ENCODE data around the gene CABP7.
A peak's percentile ranks its signal among the peaks of the same experiment; 100 is the strongest.

CABP7 gene

GRCh38 chr22:29702000-29702930 is 17.5 kb upstream of the CABP7 start:
- no peak for DNase-seq (ENCODE audit: low read depth)

DNA sequence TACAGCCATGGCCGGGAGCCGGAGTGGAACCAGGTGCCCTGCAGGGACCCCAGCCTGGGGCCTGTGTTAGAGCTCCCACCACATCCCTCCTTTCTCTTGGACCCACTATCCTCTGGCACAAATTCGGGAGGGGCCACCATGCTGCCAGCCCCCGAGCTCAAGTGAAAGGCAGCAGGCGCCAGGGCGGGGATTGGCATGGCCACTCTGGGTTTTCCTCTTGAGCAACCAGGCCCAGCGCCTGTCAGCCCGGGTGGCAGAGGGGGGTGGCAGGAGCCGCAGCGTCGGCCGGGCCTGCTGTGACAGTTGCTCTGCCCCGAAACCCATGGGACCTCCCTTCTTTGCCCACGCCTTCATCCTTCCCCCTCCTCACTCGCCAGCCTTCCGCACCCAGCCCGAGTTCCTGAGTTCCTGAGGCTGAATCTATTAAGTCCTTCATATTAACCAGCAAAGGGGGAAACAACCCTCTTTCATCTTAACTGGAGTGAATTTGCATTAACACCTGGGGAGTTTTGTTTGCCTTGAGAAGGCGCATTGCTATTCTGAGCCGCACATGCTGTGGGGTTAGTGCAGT is 16.8 kb upstream of the CABP7 start:
- DNase-seq (ENCODE audit: low read depth), result no peak

DNA sequence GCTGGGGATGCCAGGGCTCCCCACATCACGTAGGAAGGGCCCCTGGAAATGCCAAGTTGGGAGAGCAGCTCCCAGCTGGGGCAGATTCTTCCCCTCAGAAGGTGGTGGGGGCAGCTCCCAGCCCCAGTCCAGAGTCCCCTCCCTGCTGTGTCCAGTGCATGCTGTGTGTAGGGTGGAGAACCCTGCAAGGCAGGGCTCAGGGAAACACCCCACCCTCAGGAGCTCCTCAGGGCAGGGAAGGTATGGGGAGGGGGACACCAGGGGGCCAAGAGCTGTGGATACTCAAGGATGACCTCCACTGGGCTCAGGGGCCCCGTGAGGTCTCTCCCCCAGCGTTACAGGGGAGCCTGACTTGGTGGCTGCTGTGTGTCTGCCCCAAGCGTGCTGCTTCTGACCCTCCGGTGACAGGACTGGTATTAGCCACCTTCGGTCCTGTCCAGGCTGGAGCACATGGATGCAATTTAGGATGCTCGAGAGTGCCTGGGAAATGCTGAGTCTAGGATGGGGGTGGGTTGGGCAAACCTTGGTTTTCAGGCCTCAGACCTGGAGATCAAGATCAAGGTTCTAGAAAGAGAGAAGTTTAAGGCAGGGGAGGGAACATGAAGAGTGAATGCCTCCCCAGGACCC is 16.1 kb upstream of the CABP7 start:
- no peak for DNase-seq (ENCODE audit: low read depth)

GRCh38 chr22:29704528-29705285 is 15.1 kb upstream of the CABP7 start:
- DNase-seq (ENCODE audit: low read depth), result peak; percentile 41

DNA sequence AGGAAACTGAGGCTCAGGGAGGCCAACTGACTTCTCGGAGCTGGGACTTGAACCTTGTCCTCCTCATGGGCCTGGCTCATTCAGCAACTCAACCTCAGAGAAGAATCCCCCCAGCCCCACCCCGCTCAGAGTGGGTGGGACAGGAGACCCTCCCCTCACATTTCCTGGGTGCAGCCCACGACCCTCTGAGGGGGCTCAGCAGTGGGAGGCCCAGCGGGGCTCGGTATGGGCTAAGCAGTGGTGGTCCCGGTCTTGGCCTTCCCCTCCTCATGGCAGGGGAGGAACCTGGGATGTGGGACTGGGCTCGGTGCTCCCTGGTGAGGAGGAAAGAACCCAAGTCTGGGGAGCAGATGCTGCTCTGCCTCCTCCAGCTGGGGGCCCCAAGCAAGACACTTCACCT is 14.2 kb upstream of the CABP7 start:
- no peak for DNase-seq (ENCODE audit: low read depth)

DNA sequence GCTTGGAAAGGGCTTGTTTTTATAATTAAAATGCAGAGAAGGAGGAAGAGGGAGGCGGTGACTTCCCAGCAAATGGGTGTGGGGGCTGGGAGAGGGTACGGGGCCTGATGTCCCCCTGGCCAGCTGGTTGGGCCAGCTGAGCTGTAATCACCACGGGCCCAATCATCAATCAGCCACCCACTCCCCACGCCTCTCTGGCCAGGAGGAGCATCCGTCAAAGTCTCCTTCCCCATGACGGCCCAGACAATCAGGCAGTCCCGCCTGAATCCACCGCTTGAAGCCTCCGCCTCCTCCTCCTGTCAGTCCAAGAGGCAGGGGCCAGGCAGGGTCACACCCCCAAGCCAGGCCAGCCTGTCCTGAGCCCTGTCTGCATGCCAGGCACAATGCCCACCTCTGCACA is 13.3 kb upstream of the CABP7 start:
- DNase-seq (ENCODE audit: low read depth), result no peak

DNA sequence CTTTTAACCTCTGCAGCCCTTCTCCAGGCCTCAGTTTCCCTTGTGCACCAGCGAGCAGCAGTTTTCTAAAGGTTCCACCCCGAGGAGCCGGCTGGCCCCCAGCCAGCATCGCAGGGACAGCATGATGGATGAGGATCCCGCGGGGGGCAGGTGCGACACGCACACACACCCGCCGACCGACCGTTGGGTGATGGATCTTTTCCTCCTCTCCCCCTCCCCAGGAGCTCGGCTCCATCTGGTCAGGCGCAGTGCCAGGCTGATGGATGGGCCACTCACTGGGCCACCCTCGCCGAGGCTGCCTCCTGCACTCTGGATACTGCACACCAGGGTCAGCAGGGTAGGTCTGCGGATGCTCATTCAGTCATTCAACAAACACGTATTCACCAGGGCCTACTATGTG is 12.8 kb upstream of the CABP7 start:
- DNase-seq (ENCODE audit: low read depth), result no peak

DNA sequence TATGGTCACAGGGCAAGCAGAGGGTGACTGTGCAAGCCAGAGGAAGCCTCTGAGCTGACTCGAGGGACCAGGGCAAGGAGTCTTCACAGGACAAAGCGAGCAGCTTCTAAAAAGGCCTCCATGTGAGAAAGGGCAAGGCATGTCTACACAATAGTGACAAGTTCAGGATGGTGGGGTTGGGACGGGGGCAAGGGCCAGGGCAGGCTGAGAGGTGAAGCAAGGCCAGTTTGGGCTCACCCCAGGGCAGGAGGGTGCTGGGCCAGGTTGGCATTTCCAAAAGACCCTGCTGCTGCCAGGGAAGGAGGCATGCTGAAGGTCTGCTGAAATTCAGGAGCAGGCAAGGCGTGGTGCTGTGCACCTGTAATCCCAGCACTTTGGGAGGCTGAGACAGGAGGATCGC is 12.3 kb upstream of the CABP7 start:
- DNase-seq (ENCODE audit: low read depth), result no peak

GRCh38 chr22:29710193-29710592 is 9.6 kb upstream of the CABP7 start:
- no peak for DNase-seq (ENCODE audit: low read depth)

DNA sequence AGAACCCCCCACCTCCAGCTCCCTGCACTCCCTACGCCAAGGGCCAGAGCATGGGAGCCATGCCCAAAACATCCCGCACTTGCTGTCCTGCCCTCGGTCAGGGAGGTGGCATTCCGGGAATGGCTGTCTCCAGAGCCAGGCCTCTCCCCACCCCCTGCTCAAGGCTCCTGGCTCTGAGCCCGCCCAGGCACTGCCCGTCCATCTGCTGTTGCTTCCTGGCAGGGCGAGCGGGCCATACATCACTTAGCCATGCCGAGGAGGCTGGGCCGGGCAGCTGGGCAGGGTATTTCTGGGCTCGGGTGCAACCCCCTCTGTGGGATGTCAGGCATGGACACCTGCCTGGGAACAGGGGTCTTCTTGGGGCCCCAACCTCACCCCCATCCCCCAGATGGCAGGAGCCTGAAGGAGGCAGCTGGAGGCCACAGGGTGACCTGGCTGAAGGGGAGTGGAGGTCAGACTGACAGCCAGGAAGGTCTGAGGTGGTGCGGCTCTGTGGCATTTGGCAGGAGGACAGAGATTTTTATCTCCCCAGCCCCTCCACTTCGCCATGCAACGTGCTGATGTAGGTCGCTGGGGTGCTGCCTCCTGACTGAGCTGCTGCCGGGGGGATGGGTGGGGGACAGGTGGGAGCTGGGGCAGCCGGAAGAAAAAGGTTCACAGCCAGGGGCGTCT is 8.7 kb upstream of the CABP7 start:
- DNase-seq (ENCODE audit: low read depth), result no peak

- DNase-seq (ENCODE audit: low read depth), result no peak
Observed at GRCh38 chr22:29712119-29712518, 7.7 kb upstream of the CABP7 start.

- DNase-seq (ENCODE audit: low read depth), result no peak
Observed at GRCh38 chr22:29713156-29713727, 6.6 kb upstream of the CABP7 start.

DNA sequence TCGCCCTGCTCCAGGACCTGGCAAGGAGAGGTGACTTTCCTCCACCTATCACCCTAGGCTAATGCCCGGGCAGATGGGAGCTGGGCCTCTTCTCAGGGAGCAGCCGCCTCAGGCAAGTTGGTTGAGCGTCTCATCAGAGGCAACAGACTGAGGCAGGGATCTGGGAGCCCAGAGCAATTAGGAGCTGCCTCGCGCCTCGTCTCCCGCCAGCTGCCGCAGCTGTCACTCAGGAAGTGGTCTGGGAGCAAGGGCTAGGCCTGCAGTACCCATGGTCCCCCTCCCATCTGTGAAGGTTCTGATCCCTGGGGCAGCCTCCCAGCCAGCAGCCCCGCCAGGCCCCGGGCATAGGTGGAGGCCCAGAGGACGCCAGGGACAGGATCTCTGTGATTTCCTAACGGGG is 4.6 kb upstream of the CABP7 start:
- no peak for DNase-seq (ENCODE audit: low read depth)

DNA sequence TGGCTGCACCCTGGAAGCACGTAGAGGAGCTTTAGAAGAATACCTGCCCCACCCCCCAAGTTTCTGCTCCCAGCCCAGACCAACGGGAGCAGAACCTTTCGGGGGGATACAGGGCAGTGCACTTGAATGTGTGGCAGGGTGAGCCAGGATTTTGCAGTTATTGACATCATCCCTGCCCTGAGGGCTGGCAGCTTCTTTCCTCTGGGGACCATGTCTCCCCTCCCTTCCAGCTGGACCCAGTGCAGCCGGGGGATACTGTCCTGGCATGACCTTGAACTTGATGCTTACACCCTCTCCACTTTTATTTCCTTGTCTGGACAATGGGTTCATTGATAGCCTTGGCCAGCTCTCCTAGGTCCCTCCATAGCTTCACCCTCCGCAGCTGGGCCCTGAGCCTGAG is 4.1 kb upstream of the CABP7 start:
- DNase-seq (ENCODE audit: low read depth), result no peak

DNA sequence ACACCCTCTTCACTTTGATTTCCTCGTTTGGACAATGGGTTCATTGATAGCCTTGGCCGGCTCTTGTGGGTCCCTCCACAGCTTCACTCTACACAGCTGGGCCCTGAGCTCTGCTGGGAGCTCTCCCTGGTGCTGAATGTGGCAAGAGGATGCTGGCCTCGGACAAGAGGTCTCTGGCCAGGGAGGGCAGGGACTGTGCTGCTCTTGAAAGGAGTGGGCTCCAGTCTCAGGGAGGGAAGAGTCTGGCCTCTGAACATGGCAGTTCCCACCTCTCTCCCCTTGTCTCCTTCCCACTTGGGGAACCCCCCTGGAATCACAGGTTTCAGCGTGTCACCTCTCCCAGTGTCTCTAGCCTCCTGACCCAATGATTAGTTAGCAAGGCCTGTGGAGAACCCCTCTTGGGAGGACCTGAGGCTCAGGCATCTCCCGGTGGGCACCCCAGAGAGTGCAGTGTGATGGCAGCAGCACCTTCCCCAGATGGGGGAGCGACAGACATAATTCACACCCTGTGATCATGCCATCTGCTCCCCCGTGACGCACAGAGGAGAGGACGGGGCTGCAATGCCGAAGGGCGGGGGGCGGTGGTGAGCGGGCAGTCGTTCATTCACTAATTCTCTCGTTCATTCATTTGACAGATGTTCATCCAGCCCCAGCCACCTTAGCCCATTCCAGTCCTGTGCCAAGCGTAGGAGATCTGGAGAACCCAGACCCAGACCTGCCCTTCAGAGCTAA is 2.8 kb upstream of the CABP7 start:
- peak; percentile 82 for DNase-seq (ENCODE audit: low read depth)

GRCh38 chr22:29717789-29718188 is 2.0 kb upstream of the CABP7 start:
- no peak for DNase-seq (ENCODE audit: low read depth)

DNA sequence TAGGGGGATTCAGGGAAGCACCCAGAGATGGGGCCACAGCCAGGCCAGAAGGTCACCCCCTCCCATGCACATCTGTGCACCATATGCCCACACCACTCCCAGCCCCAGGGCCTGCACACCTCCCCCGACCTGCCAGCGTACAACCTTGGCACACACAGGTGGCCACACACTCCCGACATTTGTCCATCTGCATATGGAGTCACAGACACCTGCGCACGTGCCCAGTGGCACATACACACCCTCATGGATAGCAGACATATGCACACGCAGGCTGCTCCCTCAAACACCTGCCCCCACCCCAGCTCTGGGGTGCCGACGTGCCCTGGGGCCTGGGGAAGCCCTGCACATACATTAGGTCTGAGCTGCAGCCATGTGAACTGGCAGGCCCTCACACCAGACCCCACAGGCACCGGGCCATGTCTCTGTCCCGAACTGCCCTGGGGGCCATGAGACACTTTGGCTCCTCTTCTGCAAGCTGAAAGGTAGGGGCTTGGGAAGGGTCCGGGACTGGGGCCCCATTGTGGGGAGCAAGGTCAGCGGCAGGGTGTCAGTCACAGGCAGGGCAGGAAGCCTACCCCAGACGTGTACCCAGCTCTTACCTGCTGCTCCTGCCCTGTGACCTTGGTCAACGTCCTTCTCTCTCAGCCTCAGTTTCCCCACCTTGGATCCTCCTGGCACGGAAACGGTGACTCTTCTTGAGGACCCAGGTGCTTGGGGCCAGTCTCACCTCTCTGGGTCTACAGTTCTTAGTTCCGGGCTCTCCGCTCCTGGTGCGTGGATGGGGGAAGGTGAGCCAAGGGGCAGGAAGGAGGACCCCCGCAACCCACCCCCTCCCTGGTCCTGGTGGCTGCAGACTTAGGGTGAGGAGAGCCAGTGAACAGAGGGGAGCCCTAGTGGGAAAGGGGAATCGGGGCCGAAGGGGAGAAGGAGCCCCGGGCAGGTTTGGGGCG is 579 bp upstream of the CABP7 start:
- no peak for DNase-seq (ENCODE audit: low read depth)

DNA sequence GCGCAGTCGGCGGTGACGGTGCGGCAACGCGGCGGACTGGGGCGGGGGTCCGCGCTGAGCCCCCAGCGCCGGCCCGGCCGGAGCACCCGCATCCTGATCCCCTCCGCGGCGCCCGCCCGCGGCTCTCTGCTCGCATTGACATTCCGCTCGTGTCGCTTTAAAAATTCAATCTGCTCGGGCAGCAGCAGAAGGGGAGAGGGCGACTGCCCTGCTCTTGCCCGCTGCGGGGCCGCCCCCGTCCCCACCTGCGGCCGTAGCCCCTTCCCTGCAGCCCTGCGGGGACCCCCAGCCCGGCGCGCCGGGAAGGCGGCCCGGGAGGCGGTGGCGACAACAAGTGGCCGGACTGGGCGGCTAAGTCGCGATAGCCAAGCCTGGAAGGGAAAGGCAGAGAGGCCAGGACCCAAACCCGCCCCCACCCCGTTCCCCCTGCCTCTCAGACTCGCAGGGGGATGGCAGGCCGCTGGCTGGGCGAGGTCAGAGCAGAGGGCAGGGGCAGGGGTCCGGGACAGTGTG is 1.1 kb downstream of the CABP7 start:
- no peak for DNase-seq (ENCODE audit: low read depth)

DNA sequence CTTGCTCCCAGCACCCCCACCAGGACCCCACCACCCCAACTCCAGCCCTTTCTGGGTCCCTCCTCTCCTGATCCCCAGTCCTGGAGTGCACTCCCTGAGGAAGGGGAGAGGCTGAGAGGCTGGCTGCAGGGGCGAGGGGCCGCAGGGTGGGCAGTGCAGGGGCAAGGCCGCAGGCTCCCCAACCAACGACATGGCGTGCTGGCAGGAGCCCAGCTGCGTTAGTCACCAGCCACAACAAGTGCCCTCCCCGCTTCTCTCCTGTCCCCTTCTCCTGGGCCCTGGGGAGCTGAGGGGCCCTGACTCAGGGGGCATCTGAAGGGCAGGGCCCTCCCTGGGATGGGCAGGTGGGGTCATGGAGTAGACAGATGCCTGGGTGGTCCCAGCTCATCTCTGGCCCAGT is 2.3 kb downstream of the CABP7 start:
- DNase-seq (ENCODE audit: low read depth), result no peak

DNA sequence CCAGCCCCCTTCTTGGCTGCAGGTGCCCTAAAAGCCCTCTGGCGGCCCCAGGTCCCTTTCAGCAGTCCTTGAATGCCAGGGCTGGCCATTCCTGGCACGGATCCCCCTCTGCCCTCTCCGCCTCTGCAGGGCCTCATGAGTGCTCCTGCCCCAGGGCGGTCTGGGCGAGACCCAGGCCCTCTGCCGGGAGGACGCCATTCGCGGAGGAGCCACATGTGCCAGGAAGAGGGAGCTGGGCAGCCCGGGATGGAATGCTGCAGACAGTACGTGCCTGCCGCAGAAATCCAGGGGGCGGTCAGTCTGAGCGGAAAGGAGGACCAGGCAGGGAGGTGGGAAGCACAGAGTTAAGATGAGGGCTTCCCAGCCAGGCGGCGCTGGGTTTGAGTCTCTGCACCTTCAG is 2.8 kb downstream of the CABP7 start:
- DNase-seq (ENCODE audit: low read depth), result no peak
